GM06990 (cell line): ENCODE results near the gene HOXD8.

Experiments
- DNase-seq: peaks from one replicate; pipeline ENCODE4 v3.0.0-alpha.2; 2011; ENCODE audit not compliant: insufficient read length; ENCODE audit errors: extremely low read depth
- H3K27me3 ChIP-seq: replicated peaks from 2 replicates; pipeline ENCODE4 v1.6.0; 2011; ENCODE audit warnings: low read length; ENCODE audit not compliant: control insufficient read depth, insufficient read depth
- H3K36me3 ChIP-seq: 2 replicates; pipeline ENCODE4 v1.5.1; 2011; ENCODE audit warnings: low read length; ENCODE audit not compliant: control insufficient read depth, insufficient read depth
- H3K4me3 ChIP-seq: replicated peaks from 2 replicates; pipeline ENCODE4 v1.5.1; 2011; ENCODE audit warnings: low read depth, mild to moderate bottlenecking, control low read depth, low read length
- CTCF ChIP-seq: IDR thresholded peaks from 2 replicates; pipeline ENCODE4 v1.5.1; 2011; ENCODE audit warnings: low read length, control low read depth, mild to moderate bottlenecking, inconsistent platforms; ENCODE audit not compliant: insufficient read depth, poor library complexity, severe bottlenecking

Gene HOXD8

DNA sequence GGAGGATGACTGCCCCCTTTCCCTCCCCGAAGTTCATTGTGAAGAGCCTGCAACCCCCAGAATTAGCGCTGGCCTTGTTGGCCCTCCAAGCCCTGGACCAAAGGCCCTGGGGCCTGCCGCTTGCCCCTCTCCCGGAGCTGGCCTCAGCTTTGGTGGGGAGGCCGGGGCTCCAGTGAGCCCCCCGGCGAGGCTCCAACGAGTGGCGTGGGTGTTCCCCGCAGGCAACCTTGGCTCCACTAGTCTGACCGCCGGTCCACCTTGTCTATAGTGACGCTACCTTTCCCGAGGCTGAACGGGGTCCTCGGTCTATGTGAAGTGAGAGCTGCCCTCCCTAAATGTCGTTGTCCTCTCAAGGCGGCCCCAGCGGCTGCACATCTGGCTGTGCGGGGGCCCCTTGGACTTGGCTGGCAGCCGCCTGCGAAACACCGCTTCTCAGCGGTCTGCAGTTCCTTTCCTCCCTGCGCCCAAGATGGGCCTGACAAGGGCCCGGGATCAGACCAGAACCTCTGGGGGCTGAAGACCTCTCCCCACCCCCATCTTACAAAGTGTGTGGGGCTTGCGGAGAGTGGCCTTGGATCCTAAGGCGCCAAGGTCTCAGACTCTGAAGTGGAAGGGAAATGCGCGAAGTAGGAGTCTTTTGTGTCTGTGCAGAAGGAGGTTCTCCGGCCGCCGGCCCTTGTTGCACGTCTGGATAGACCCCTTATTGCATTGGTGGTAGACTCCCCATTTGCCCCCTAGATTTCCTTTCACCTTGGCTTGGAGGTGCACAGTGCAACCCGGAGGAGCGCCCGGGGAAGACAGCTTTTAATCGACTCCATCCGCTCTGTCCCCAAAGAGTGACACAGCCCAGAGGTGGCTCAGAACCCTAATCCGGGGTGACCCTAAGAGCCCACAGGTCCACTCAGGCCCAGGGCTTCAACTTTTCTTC is 16.9 kb upstream of the HOXD8 start:
- DNase-seq, result no peak
- H3K4me3 ChIP-seq, result no peak overlapping the region
- no peaks in the 10 kb centered on the region for H3K36me3 ChIP-seq
- H3K27me3 ChIP-seq, result peaks cover 5% of the 10 kb centered on the region
- no peak for TF ChIP-seq CTCF

DNA sequence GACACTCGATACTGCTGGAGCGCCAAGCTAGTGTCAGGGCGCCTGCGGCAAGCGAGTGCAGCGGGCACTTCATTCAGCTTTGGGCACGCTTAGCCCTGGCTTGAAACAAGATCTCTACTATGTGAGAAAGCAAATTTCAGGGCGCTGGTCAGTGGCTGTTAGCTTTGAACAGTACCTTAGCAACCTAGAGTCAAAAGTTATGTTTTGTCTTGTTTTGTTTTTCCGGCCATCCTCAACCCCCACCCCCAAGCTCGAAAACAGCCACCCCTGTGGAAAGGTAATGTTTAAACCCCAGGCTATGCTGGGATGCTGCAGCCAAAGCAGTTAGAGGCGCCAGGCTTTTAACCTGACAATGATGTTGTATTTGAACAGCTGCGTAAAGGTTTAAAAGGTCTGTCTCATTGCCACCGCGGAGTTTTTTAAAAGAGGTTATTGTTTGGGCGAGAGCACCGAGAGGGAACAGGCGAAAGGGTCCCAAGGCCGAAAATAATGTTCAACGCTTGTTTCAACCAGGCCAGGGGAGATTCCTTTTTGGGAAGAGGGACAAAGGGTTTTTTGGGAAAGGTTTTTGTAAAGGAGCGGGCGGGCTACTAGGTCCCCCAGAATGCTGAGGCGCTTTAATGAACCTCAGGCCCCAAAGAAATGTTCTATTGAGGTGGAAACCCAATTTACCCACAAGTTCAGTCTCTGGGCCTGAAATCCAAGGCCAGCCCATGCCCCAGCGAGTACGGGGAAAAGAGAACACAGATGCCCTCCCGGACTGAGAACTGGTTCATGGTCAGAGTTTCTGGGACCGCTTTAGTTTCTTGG is 15.2 kb upstream of the HOXD8 start:
- DNase-seq, result no peak
- Histone ChIP-seq H3K27me3 (peaks cover 6% of the 10 kb centered on the region), H3K4me3 (no peak overlapping the region), H3K36me3 (no peaks in the 10 kb centered on the region)
- no peak for TF ChIP-seq CTCF

DNA sequence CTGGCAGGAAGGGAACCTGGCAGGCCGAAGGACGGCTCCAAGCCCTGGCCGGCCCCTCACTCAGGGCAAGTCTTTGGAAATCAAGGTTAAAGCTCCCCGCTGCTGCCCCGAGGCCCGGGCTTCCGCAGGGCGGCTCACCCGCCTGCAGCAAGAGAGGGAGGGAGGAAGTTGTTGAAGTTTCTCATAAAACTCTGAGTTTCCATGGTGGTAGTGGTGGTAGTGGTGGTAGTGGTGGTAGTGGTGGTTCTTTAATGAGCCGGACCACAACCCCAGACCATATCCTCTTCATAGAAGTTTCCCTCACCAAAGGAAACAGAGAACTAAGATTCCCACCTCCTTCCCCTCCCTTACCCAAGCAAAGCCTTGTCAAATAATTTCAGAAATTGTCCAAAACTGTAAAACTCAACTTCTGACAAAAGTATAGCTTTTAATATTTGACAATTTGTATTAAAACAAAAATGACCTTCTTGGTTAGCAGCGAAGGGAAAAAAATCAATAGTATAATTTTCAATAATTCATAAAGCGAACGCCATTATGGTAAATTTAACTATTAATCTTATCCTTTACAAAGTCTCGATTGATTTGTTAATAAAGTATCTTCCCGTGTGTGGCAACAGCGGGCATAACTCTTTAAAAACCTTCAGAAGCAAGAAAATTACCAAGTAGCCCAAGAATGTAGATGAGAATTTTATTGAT is 14.4 kb upstream of the HOXD8 start:
- no peaks in the 10 kb centered on the region for H3K36me3 ChIP-seq
- H3K27me3 ChIP-seq, result peaks cover 6% of the 10 kb centered on the region
- DNase-seq, result no peak
- H3K4me3 ChIP-seq, result no peak overlapping the region
- TF ChIP-seq CTCF, result no peak

- no peak for DNase-seq
- TF ChIP-seq CTCF, result no peak
- Histone ChIP-seq H3K36me3 (no peaks in the 10 kb centered on the region), H3K27me3 (peaks cover 8% of the 10 kb centered on the region), H3K4me3 (no peak within 1 kb of the TSS)
Measured at GRCh38 chr2:176115883-176116813, 13.4 kb upstream of the HOXD8 start, which contains the start of gene HOXD10. Gene HOXD10 (plus strand): TSS chr2:176116778. CDS start chr2:176116834, 56 bp downstream.
